Inflammatory macrophage (primary cell): ENCODE results near the gene PROX2.

Source experiments
- DNase-seq, 2 donors: peaks; one replicate each; pipeline ENCODE4 v3.0.0-alpha.2; 2020 to 2022

The PROX2 gene

GRCh38 chr14:74879427-74880182, 3.7 kb upstream of the PROX2 start:
- DNase-seq: no peak

GRCh38 chr14:74875204-74875603, 741 bp downstream of the PROX2 start:
- DNase-seq: no peak

DNA sequence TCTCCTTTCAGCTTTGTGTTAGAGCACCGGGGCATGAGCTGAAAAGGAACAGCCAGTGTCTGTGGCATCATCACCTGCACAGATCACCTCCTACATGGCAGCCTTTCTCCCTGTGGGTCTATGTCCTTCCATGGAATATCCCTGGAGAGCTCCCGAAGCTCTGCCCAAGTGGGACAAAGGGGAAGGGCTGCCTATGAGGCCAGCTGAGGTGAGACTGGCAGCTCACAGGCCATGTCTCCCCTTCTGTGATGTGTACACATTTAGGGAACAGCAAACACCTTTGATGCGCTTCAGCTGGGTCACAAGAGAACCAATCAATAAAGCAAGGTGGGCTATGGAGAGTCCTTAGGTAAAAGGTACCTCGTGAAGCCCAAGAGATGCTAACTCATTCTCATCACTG, 4.1 kb downstream of the PROX2 start:
- no peak for DNase-seq

- no peak for DNase-seq
Observed at GRCh38 chr14:74868739-74869138, 7.2 kb downstream of the PROX2 start.

DNA sequence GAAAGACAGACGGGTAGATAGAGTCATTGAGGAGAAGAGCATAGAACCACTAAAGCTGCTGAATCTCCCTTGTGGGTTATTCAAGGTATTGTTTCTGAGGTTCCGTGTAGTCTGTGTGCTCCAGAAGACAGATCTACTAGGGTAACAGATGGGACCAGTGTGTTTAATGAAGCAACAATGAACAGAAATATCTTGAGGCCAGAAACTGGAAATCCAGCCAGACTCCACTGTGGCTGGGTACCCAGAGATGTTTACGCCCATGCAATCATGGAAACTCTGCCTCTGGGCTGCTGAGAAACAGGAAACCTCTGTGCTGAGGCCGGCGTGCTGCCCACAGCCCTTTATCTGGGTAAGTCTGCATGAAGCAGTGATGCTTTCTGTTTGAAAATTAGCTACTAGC, 8.3 kb downstream of the PROX2 start:
- peak; percentile 35 to 64 for DNase-seq

DNA sequence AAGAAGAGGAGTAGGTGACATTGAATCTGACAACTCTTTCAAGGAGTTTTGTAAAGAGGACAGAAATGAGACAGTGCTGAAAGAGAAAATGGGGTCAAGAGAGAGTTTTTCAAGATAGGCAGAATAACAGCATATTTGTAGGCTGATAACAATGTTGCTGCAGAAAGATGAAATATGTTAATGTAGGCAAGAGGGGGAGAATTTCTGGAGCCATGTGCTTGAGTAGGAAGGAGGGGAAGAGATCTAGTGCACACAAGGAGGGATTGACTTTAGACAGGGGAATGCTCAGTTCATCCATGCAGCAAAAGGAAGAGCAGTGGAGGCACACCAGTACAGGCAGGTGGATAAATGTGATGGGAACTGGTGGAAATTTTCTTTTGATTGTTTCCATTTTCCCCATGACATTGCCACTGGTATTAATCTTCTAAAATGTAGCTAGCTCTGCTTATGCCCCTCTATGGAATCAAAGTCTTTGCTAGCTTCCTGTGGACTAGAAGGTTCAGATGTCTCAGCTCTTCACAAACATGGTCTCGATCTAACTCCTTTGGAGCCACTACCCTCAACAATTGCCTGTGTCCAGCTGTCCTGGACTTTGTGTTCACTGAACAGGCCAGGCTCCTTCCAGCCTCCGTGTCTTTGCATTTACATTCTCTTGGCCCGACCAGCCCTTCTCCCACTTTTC, 9.1 kb downstream of the PROX2 start:
- DNase-seq: no peak

DNA sequence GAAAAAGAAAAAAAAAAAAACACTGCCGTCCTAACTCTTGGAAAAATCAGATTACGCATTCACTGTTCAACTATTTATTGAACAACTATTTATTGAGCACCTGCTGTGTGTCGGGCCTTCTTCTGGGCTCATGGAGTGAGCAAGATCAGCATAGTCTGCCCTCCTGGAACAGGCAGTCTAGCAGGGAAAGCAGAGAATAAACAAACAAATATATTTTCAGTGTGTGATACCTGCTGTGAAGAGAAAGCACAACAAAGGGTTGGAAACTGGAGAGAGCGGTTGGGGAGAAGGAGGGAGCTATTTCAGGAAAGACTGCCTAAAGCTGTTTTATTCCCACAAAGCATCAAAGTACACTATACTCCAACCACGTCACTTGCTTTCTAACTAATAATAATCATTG, 10.8 kb downstream of the PROX2 start:
- no peak for DNase-seq

- DNase-seq: peak; percentile 47 to 70
Observed at GRCh38 chr14:74864198-74864597, 11.7 kb downstream of the PROX2 start.

GRCh38 chr14:74863274-74863673, 12.7 kb downstream of the PROX2 start:
- peak; percentile 93 to 97 for DNase-seq

DNA sequence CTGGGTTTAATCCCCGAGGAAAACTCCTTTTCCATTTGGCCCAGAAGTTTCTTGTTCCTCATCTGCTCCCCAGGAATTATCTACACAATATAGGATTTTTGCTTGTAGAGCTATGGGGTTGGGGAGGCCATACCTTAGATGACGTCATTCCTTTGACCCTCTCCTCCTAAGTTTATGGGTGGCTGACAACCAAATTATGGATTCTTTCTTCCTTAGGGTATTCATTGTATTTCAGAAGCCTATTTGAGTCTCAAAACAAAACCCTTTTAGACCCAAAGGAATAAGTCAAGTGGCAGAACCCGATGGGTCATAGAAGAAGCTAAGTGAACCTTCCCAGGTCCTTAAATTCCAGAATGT, 14.2 kb downstream of the PROX2 start:
- DNase-seq: no peak

GRCh38 chr14:74860899-74861733, 14.8 kb downstream of the PROX2 start:
- peak; percentile 87 to 91 for DNase-seq

- no peak for DNase-seq
Observed at GRCh38 chr14:74859757-74860552, 16.0 kb downstream of the PROX2 start.

- no peak for DNase-seq
Observed at GRCh38 chr14:74858022-74858421, 17.9 kb downstream of the PROX2 start.

DNA sequence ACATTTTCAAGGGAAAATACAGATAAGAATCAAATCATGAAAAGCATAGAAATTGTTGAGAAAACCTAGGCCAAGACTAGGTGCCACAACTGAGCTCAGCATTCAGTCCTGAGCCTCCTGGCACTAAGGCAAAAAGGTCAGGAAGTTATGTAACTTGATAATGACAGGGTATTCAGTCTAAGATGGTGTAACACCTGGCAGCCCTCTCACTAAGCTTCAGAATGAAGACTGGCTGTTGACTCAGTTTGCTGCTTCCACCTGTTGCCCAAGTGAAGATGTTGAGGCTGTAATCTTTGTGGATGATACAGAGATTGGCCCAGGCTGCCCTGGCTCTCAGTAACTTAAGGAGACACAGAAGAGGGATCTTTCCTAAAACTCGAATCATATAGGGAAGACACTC, 19.6 kb downstream of the PROX2 start:
- DNase-seq: no peak

DNA sequence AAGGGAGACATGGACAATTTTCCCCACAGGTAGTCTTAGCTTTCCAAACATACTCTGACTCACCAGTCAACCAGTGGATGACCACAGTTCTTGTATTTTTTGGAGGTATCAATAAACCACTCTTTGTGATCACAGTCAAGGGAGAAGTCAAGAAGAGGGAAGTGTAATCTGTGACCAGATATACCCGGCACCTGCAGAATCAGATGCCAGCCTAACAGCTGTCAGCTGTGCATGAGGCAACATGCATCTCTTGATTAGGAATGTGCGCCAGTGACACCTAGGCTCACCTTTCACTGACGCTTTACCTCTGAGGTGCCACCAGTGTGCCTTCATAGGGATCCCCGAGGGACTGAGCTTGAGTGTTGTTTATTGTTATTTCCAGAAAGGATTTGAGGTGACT, 20.0 kb downstream of the PROX2 start:
- no peak for DNase-seq

DNA sequence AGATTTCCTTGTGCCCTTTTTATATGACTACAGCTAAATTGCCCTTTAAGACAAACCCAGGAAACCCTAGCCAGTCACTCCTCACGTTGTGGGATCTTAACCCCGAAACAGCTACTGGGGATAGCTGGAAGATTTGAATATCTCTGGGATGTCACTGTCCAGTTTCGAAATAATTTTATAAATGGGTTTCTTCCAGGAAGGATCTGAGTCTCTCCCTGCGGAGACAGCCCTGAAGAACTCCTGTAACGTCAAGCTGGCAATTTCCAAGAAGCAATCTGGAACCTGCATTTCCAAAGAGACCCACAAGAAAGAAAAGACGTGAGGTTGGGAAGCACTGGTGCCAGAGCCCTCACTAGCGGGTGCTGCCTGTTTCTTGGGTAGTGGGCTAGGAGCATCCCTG, 20.9 kb downstream of the PROX2 start:
- DNase-seq: no peak

DNA sequence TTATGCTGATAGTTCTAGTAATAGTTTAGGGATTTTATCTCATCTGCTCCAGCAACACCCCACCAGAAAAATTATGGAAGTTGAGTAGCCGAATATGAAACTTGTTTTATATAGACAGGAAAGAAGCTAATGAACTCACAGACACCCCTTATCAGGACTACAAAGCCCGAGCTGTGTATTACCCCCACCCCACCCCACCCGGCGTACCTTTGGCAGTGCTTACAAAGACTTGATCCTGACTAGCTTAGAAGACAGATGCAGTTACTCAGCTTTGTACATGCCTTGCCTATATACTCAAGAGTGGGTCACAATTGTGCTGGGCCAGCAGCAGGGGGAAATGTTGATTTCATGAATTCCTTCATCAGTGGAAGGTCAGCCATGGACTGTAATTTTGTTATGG, 22.4 kb downstream of the PROX2 start:
- no peak for DNase-seq

DNA sequence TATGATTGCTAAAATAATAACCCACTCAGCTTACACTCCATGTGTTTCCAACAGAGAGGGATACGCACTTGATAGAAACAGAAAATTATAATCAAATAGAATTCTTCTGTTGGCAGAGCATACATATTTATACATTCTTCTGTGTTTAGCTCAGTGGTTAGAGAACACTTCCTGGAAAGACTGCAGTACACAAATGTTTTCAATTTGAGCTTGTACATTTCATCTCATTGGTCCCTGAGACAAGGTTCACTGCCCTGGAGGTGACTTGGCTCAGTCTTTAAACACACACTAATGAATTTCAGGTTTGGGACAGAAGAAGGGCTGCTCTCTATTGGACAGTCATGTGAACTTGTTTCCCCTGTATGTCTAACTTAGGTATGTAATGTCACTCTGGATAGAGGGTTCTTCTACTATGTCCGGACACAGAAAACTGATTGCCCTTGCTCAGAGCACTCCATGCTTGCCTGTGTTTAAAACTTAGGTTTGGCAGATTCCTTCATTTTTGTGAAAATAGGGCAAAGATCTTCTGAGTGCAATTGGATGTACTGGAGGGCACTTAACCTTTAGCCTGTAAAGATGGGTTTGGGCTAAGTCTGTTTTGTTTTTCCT, 22.9 kb downstream of the PROX2 start:
- no peak for DNase-seq

DNA sequence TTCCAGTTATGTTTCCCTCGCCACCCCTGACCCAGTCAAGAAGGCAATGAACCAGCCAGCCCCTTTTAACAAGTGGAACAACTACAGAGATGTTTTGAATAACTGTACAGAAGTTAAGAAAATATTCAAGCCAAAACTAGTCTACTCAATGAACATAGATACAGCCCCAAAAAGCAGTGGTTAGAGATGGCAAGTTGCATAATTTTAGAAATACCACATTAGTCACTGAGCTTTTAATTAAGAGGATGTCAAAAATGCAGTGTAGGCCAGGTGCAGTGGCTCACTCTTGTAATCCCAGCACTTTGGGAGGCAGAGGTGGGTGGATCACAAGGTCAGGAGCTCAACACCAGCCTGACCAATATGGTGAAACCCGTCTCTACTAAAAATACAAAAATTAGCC, 27.2 kb downstream of the PROX2 start:
- DNase-seq: no peak

GRCh38 chr14:74846968-74847665, 28.8 kb downstream of the PROX2 start:
- no peak for DNase-seq

DNA sequence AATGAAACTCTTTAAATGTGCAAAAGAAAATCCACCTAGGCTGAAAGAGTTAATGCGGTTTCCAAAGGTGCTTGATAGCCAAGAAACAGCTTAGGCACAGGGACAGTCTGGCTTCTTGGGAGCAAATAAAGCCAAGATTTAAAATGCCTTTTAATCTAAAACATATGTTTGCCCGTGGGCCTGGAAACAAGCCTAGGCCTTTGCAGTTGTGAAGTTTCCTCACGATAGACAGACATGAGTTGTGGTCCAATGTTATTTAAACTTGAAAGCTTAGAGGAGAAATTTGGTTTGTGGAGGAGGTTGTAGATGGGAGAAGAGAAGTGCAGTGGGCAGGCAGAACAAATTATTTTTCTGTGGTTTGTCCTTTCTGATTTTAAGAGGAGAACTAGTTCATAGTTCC, 29.8 kb downstream of the PROX2 start:
- DNase-seq: no peak

DNA sequence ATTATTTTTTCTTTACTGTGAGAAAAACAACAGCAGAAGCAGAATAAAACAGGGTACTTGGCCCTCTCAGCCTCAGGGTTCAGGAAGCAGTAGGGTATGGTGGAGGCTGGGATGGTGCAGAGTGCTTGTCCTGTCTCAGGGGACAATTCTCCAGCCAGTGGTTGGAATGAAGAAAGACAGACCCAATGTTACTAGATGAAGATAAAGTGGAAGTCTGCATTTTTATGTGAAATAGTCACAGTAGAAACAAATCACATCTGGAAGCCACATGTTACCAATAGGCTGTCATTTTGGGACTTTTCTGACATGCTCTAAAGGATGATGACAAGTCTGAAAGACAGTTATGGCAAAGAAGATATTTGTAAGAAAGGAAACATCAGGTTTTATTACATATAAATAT, 32.3 kb downstream of the PROX2 start:
- DNase-seq: no peak
